GM12864 (cell line): ENCODE measurements around the gene LINC01488.

Experiments
- DNase-seq: peaks from one replicate; pipeline ENCODE4 v3.0.0-alpha.2; 2011; ENCODE audit warnings: low read depth
- H3K4me3 ChIP-seq: 2 replicates; pipeline ENCODE4 v1.5.1; 2011; ENCODE audit warnings: mild to moderate bottlenecking, low read depth, low read length, control low read depth
- CTCF ChIP-seq: IDR thresholded peaks from 2 replicates; pipeline ENCODE4 v1.5.1; 2011; ENCODE audit warnings: low read depth, mild to moderate bottlenecking, moderate library complexity, low read length, control low read depth, inconsistent platforms; ENCODE audit errors: missing control alignments

The LINC01488 gene

GRCh38 chr11:69442012-69442806 lies 39.3 kb upstream of the LINC01488 start:
- no peak overlapping the region for H3K4me3 ChIP-seq
- DNase-seq, result no peak
- TF ChIP-seq CTCF, result no peak

GRCh38 chr11:69442807-69443137 lies 38.7 kb upstream of the LINC01488 start:
- no peak for DNase-seq
- no peak for TF ChIP-seq CTCF
- H3K4me3 ChIP-seq, result no peak overlapping the region

GRCh38 chr11:69443138-69443967 lies 38.1 kb upstream of the LINC01488 start:
- DNase-seq, result peak; percentile 35
- peak overlapping the region; percentile 48 for H3K4me3 ChIP-seq
- no peak for TF ChIP-seq CTCF

GRCh38 chr11:69443968-69444364 lies 37.5 kb upstream of the LINC01488 start:
- H3K4me3 ChIP-seq, result peak overlapping the region; percentile 48; the same call in 1 of the 2 replicates
- DNase-seq, result no peak
- no peak for TF ChIP-seq CTCF

GRCh38 chr11:69444381-69445130 lies 36.9 kb upstream of the LINC01488 start:
- no peak for DNase-seq
- no peak for TF ChIP-seq CTCF
- H3K4me3 ChIP-seq, result no peak overlapping the region

- no peak overlapping the region for H3K4me3 ChIP-seq
- no peak for DNase-seq
- no peak for TF ChIP-seq CTCF
Observed at GRCh38 chr11:69445131-69445470, 36.4 kb upstream of the LINC01488 start.
